Activated T-cell treated with anti-CD3 and anti-CD28 coated beads for 48 hours (primary cell): ENCODE measurements around the gene UBE2QL1.

Experiments
- DNase-seq: peaks from one replicate; pipeline ENCODE4 v3.0.0-alpha.2; 2020; ENCODE audit warnings: low read depth

Gene UBE2QL1

DNA sequence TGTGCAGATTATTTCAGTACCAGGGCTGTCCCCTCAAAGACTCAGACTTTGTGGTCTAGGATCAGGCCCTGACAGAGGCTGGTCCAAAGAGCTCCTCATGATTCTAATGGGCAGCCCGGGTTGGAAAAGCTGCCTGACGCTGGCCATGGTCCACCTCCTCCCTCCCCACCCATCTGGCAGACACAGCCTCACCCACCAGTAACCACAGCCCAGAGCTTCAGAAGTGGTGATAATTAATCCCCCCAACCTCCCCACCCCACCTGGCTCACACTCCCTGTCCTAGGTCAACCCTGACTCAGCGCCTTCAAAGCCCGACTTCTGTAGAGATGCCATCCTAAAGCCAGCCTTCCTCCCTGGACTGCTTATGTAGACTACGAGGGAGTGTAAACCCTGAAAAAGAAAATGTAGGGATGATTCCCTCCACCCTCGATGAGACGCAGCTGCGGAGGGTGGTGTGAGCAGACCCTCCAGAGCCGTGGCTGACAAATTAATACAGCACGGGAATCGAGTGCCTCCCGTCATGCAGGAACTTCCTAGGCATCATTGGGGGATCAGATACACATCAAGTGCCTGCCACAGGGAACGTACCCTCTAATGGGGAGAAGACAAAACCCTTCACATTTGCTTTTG lies 7.0 kb downstream of the UBE2QL1 start:
- no peak for DNase-seq

DNA sequence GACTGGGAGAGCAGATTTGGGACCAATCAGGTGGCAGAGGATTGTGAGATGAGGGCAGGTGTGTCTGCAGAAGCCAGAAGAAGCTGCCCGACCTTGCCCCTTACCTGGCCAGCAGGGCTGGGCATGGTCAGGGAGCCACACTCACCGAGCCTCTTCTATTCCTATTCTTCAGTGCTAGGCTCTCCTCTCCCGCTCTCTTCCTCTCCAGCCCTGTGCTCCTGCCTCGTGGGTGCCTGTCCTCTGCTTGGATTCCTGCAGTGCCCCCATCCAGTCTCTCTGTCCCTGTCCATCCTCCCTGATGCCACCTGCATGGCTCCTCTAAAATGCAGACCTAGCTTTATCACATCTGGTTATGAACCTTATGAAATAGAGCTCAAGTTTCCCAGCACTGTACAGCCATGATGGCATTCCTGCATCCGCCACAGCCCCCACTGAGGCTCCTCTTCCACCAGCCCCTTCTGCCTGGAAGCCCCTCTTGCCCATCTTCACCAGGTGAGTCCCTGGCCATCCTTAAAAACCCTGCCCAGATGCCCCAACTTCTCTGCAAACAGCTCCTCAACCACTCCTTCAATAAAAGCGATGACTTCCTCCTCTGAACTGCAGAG lies 8.2 kb downstream of the UBE2QL1 start:
- DNase-seq: no peak

DNA sequence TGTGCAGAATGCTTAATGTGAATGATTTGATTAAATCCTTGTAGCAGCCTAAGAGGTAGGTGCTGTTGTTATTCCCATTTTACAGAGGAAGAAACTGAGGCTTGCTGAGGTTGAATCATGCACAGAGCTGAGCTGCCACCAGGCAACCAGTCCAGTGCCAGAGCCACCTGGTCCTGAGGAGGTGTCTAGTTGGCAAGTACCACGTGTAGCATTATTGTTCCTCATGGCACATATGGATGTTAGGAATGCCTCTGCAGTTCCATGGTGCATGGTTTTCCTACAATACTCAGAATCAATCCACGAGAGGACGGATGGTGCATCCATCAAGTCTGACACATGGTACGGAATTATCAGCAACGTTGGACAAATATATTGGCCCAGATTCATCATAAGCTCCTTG lies 8.9 kb downstream of the UBE2QL1 start:
- DNase-seq: no peak

DNA sequence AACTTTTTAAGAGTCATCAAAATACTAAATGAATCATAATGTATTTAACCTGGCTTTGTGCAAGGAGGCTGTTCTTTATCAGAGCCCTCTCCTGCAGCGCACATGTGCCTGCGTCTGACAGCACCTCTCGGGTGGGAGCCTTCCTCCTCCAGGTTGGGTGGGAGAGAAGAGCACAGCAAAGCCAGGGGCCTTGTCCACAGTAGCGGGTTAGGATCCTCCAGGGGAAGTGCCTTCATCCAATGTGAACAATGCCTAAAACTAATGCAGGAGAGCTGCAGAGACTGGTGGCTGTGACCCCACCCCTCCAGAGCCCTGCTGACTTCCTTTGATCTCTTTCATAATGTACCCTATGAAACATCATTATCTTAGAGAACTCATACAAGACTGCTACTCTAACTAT lies 10.2 kb downstream of the UBE2QL1 start:
- no peak for DNase-seq

DNA sequence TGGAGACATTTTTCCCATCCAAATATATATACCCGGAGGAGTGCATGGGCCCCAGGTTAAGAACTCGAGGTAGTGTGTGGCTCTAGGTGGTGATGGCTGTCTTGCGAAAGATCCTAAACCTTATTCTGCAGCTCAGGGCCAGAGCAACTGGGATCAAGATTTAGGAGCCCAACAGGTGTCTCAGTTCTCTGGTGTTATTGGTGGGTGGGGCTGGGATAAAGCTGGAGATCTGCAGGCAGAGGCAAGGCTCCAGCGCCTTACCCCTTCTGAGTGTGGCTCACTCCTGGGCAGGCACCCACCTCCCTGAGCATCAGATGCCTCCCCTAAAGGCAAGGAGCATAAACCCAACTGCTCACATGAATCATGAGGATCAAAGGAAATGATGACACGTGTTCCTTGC lies 11.2 kb downstream of the UBE2QL1 start:
- no peak for DNase-seq

DNA sequence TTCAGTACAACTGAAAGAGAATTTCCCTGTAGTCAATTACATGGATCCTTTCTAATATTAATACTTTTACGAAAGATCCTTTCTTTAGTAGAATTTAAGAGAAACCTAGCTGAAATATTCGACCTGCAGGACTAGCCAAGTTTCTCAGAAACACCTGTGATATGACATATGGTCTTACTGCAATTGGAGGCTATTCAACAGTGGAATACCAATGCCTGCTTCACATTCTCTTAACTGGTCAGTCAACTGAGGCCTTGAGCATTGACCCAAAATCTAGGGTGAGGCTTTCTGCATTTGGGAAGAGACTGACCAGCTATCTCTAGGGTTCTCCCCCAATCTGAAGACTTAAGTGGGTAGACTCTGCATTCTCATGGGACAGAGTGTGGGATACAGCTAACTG lies 12.3 kb downstream of the UBE2QL1 start:
- no peak for DNase-seq

DNA sequence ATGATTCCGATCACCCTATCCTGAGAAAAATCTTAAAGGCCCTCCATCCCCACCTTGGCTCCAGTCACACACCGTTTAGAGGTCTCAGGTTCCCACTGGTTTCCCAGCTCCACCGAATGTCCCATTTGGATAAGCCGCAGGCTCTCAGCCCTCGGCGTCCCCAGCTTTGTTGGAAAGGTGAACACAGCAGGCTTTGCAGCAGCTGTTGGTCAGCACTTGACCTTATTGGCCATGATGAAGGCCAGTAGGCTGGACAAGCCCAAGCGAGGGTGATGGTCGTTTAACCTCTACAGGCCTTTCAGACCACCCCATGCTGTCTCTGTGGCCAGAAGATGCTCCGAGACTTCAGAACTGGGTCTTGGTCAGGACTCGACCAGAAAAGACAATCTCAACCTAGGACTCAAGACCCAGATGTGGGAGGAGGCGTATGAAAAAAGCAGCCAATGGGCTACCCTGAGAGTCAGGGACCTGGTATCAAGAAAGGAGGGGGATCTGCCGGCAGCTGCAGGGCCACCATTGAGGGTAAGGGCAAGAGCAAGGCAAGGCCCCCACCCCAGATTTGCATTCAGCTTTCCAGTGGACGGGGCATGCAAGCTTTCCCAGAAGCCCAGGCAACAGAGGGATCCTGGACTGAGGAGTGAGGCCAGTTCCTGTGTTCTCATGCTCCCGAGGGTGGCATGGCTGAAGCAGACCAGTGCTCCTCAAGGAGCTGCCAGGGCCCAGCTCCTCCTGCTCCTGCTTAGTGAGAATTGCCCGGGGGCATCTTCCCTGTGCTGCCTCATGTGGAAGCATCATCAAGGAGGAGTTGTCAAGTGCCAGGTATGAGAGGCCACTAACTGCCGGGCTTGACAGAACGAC lies 13.4 kb downstream of the UBE2QL1 start:
- no peak for DNase-seq

DNA sequence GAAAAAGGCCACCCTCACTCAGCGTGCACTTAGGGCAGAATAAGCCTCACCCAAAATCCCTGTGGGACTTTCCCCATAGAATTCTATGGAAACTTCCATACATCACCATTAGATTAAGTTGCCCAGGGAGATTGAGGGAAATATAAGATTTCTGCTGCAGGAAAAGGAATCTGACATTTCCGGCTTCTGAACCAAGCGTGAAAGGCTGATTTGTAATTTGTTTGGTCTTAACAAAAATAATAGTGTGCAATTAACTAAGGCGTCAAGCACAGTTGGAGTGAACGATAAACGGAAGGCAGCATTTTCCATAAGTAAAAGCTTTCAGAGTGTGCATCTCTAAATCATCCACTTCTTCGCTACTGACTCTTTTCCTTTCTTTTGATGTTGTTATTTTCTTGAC lies 14.0 kb downstream of the UBE2QL1 start:
- DNase-seq: no peak

DNA sequence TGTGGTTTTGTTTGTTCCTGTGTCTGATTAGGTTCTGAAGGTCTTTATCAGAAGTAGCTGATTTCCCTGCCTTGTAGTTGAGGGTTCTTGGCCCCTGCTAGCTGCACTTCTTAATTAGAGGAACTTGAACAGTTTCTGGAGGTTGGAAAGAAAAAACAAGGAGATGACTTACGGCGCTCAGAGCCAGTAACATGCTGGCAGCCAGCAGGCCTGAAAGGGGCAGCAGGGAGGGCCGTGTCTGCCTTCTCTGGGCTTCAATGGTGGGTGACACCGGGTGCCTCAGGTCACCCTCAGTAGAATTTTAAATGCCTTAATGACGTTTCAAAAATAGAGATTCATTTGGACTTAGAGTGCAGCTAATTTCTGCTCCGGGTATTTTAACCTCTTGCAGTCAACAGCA lies 15.8 kb downstream of the UBE2QL1 start:
- no peak for DNase-seq

DNA sequence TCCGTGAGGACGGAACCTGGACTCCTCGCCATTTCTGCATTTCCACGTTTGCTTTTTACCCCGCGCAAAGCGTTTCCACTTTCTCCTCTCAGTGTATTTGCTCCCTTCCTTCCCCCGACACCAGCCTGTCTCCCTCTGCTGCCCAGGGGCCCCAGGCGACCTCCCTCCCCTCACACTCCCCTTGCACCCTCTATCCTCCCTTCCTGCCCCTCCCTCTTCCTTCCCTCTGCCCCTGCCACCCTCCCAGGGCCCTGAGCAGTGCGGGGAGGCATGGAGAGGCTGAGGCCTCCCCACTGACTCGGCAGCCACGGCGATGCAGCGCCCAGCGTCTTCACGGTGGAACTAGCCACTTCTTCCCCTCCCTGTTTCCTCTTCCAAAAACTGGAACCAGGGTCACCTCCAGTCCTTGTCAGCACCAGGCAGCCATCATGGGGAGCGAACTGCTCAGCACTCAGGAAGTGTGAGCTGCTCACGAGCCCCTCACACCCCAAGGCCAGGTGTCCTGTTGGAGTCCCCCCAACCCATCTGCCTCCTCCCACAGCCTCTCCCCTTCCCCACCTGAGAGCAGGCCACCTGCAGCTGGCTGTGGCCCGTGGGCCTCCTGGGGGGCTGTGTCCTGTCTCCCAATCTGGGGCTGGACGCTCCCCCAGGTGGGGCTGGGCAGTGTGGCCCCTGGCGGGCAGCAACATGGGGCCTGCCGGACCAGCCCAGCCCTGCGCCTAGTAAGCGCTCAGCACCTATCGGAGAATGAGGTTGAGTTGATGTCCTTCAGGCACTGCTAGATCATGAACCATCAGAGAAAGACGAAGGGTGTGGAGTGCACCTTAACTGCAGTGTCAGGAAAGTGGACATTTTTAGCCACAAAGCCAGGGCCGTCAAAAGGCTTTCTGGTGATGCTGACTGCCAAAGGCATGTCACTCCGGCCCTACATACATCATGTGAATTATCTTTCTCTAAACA lies 17.5 kb downstream of the UBE2QL1 start:
- no peak for DNase-seq

DNA sequence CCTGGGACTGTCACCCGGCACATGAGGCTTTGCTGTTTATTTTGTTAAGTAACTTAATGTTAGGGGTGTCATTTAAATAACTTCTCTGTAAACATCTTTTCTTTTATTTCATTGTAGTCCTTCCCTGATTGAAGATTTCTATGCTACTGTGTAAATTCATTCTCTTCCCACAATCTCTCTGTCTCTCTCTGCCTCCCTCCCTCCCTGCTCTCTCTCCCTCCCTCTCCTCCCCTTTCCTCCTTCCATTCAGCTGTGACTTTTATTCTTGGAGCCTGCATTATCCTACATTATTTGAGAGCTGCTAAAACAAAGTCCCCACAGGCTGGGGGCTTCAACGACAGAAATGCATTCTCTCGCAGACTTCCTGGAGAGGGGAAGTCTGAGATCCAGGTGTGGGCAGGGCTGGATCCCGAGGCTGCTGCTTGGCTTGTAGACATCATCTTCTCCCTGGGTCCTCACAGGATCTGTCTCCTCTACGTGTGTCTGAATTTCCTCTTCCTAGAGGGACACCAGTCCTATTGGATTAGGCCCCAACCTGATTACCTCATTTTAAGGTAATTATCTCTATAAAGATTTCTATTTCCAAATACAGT lies 18.4 kb downstream of the UBE2QL1 start:
- no peak for DNase-seq

DNA sequence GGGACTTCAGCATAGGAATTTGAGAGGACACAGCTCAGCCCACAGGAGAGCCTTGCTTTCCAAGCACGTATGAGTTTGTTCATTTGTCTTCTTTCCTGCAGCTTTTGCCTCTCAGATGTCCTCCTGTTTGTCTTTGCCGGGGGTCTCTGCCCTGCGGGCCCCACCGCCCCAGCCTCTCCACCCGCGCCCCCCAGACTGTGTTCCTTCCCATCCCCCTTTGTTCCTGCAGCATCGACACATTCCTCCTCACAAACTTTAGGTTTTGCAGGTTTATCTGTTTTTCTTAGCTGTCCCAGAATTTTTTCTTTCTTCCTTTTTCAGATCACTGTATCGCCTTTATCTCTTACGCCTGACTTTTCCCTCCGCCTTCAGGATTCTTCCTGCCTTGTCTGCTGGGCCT lies 18.9 kb downstream of the UBE2QL1 start:
- DNase-seq: no peak

DNA sequence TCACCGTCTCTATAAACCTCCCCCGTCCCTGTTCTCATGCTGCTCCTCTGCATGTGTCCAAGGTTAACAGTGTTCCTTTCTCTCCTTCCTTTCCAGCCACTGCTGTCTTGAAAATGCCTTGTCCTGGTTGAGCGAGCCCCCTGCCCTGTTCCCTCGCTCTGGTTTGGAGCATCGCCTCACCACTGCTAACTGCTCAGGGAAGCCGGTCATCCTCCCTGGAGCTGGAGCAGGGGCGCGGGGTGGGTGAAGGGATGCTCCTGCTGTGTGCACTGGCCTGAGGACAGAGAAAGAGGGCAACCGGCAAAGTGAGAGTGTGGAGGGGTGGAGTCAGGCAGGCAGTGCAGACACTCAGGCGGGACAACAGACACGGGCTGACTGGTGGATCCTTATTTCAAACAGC lies 19.4 kb downstream of the UBE2QL1 start:
- no peak for DNase-seq

DNA sequence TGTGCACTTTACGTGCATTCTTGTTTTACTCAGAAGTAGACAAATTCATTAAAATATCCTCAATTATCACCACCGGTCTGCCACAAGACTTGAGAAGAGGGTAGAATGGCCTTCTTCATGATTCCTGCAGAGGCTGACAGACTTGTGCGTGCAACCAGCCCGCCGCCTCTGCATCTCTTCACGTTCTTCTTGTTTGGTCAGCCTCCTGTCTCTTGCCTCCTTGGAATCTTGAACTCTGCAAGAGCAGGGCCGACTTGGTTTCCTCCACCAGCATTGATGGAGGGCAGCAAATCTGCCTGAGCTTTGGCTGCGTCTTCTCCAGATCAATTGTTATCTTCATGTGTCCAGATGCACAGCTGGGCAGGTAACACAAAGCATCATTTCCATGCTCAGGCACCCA lies 20.2 kb downstream of the UBE2QL1 start:
- no peak for DNase-seq

DNA sequence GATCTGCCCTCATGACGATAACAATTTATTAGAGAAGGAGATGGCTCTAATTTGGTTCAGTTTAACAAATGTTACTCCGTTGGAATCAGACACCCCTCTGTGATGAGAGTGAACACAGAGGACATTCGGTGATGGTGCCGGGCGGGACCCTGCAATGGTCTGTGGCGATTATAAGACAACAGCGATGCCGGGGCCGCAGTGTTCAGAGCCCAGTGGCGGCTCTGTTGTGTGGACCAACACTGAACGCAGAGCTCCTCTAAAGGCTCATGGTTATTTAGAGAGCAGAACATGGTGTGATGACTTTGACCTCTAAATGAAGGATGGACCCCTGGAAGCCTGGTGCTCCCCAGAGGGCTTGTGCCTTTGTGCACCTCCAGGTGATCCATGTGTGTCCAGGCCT lies 21.2 kb downstream of the UBE2QL1 start:
- DNase-seq: no peak

DNA sequence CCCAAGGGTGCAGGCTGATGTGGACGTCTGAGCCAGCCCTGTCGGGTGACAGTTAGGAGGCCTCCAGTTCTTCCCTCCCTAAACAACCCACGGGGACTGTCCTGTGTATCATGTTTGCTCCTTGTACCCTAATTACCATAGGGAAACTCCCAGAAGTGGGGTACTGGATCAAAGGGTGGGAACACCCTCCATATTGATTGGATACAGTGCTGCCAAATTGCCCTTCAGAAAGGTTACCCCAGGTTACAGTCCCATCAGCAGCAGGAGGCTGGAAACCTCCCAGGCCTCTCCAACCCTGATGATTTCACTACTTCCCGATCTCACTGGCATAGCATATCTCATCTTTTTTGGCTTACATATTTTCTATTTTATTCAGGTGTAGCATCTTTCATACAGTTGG lies 22.0 kb downstream of the UBE2QL1 start:
- DNase-seq: no peak

DNA sequence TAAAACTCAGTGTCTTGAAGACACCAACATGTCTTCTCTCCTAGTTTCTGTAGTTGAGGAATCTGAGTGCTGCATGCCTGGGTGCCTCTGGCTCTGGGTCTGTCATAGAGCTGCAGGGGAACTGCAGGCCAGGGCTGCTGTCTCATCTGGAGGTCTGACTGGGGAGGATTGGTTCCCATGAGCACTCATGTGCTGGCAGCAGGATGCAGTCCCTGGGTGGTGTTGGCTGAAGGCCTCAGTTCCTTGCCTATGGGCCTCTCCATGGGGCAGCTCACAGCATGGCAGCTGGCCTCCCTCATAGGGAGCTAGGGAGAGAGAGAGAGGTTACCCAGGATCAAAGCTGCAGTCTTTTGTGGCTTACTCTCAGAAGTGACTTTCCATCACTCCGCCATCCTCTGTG lies 22.6 kb downstream of the UBE2QL1 start:
- no peak for DNase-seq

DNA sequence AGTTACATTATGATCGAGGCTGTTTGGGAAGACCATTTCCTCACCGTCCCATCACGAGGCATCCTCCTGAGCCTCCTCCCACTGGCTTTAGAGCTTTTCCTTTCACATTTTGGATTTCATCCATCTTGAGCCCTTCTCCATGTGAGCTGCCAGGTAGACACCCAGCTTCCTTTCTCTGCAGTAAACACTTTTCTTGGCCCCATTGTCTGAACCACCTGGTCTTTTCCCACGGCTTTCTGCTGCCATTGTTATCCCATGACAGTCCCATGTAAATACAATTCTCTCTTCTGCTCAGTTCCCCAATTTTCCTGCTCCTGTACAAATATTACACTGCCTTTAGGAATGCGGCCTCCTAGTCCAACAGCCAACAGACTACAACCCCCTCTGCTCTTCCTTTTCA lies 24.1 kb downstream of the UBE2QL1 start:
- DNase-seq: no peak

DNA sequence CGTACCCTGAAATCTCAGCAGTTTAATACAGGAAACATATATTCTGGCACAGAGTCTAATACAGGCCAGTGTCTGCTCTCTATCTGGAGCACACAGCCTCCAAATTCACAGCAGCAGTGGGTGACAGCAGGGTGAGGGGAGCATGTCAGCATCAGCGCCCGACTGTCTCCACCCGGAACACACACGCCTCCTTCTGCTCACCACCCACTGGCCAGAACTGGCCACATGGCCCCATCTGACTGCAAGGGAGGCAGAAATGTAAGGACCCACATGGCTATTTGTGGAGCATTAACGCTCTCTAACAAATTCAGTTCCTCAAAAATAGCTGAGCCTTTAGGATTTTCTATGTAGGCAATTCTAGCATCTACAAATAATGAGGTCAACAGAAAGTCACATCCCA lies 24.6 kb downstream of the UBE2QL1 start:
- no peak for DNase-seq

DNA sequence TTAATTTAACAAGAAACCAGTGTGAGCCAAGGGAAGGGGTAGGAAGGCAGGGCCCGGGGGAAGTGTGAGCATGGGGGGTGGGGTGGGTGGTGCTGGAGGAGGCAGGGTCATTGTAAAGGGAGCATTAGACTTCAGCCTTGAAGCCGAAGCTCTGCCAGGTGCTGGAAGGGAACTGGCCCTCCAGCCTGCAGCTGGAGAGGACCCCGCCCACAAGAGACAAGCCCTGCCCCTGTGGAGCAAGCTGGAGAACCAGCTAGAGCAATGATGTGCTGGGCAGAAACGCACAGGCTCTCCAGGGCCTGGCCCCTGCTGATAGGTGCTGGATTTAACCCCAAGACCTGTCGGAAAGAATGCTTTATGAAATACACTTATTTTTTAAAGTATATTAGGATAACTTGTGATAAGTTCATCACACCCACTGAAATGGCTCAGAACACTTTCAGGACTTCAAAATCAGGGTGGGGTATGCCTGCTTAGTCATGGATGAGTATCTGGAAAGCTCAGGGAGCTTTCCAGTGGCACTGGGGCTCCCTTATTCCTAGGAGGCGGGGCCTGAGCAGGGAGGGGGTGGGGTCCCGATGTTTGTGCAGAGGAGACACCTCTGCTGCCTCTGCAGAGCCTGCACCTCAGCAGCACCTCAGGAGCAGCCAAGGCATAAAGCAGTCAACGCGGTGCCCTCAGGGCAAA lies 27.1 kb downstream of the UBE2QL1 start:
- DNase-seq: no peak

DNA sequence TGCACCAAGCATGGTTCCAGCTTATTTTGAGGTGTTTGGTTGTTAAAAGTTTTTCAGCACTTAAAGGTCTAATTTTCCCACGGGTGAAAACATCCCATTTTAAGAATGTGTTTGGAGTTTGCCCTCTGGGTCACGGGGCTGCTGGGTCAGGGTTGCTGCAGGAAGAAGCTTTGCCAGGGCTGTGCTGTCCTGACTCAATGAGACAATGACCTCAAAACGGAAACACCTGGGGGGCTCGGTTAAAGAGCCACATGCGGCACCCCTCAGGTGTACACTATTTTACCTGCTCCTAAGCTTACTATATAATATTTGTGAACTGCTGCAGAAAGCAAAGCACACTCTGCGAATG lies 27.6 kb downstream of the UBE2QL1 start:
- DNase-seq: no peak
